Endothelial cell of umbilical vein (primary cell): ENCODE results near the gene TRIM71. TPM values are rescaled to one million over a fixed set of nuclear protein-coding genes. Genes with fewer than 3 reads are reported as not detected.

Source experiments
- BruUV-seq: library from RNA; stranded (reverse); fragments of 400-500 nt; replicated peaks from 2 replicates; lab custom pipeline; 2021; lab: Mats Ljungman, UMichigan
- CTCF ChIA-PET: fragments of 300-600, 350-600 bp; sonication (Branson Sonifier 250); formaldehyde crosslinking; loops from one replicate; lab custom pipeline; 2021; ENCODE audit warnings: antibody characterized with exemption, inconsistent platforms; lab: Charles Lee
- POLR2A ChIA-PET: fragments of 300-600, 350-600 bp; sonication (Branson Sonifier 250); formaldehyde crosslinking; loops from one replicate; lab custom pipeline; 2021; ENCODE audit warnings: antibody characterized with exemption, inconsistent platforms; lab: Charles Lee
- DNase-seq: peaks from one replicate; pipeline ENCODE4 v3.0.0-alpha.2; 2011; ENCODE audit warnings: low read depth, low spot score
- FAIRE-seq: peaks from 2 replicates; lab custom pipeline; 2011; peaks lifted over from hg19 to GRCh38; lab: Jason Lieb, UNC
- H2AFZ ChIP-seq: 2 replicates; pipeline ENCODE4 v1.6.0; 2012; ENCODE audit warnings: low read depth, low read length, control low read depth, inconsistent platforms
- H3K27ac ChIP-seq: 2 replicates; pipeline ENCODE4 v1.5.1; 2011; ENCODE audit warnings: low read depth, mild to moderate bottlenecking, control low read depth, low read length, moderate library complexity; ENCODE audit not compliant: insufficient read depth
- H3K27me3 ChIP-seq, 2 experiments: 2 replicates each; pipeline versions ENCODE4 v1.6.0 to v1.6.1; 2011; ENCODE audit warnings: low read length in 2 of 2, mixed read lengths in 1 of 2; ENCODE audit not compliant: control insufficient read depth in 2 of 2, insufficient read depth in 2 of 2
- H3K36me3 ChIP-seq, 2 experiments: 2 replicates in 1 of 2; 3 replicates in 1 of 2; pipeline ENCODE4 v1.5.1; 2011; ENCODE audit warnings: low read length in 2 of 2, mild to moderate bottlenecking in 1 of 2, moderate library complexity in 1 of 2; ENCODE audit not compliant: control insufficient read depth in 2 of 2, insufficient read depth in 2 of 2; ENCODE audit errors: extremely low read depth in 1 of 2
- H3K4me1 ChIP-seq: 3 replicates; pipeline ENCODE4 v1.5.1; 2011; ENCODE audit warnings: mild to moderate bottlenecking, low read length; ENCODE audit not compliant: control insufficient read depth, insufficient read depth; ENCODE audit errors: extremely low read depth
- H3K4me2 ChIP-seq: 2 replicates; pipeline ENCODE4 v1.6.1; 2011; ENCODE audit warnings: low read length, control low read depth, mixed read lengths; ENCODE audit not compliant: insufficient read depth
- H3K4me3 ChIP-seq, 3 experiments: fragments of 200-600 bp in 1 of 3; sonication (generic), shearing (Covaris generic) in 1 of 3; replicated peaks in 1 of 3; 2 replicates each; pipeline ENCODE4 v1.5.1; 2011 to 2016; ENCODE audit warnings: control low read depth in 3 of 3, low read length in 3 of 3, mild to moderate bottlenecking in 2 of 3, inconsistent platforms in 1 of 3, low read depth in 1 of 3, moderate library complexity in 1 of 3; ENCODE audit not compliant: insufficient read depth in 1 of 3
- H3K79me2 ChIP-seq: 2 replicates; pipeline ENCODE4 v1.6.0; 2012; ENCODE audit warnings: low read length, inconsistent platforms; ENCODE audit not compliant: control insufficient read depth, insufficient read depth
- H3K9ac ChIP-seq: replicated peaks from 2 replicates; pipeline ENCODE3; 2011; ENCODE audit warnings: low read length, control low read depth; ENCODE audit not compliant: insufficient read depth; ENCODE audit errors: extremely low read depth
- H3K9me1 ChIP-seq: replicated peaks from 3 replicates; pipeline ENCODE4 v1.6.0; 2011; ENCODE audit warnings: mild to moderate bottlenecking, low read length; ENCODE audit not compliant: control insufficient read depth, insufficient read depth; ENCODE audit errors: extremely low read depth
- H3K9me3 ChIP-seq: replicated peaks from 2 replicates; pipeline ENCODE4 v1.5.1; 2012; ENCODE audit warnings: low read length, inconsistent platforms; ENCODE audit not compliant: control insufficient read depth, insufficient read depth
- H4K20me1 ChIP-seq: replicated peaks from 2 replicates; pipeline ENCODE3; 2011; ENCODE audit warnings: mild to moderate bottlenecking, low read length; ENCODE audit not compliant: control insufficient read depth, insufficient read depth; ENCODE audit errors: extremely low read depth
- EZH2 ChIP-seq: IDR thresholded peaks from 2 replicates; pipeline ENCODE4 v1.6.1; 2012; ENCODE audit warnings: borderline replicate concordance, low read depth, mild to moderate bottlenecking, moderate library complexity, low read length, inconsistent platforms; ENCODE audit not compliant: severe bottlenecking
- FOS ChIP-seq: IDR thresholded peaks from 2 replicates; pipeline ENCODE4 v1.6.1; 2011; ENCODE audit warnings: mild to moderate bottlenecking, low read length, moderate library complexity, borderline replicate concordance; ENCODE audit not compliant: insufficient read depth
- GATA2 ChIP-seq: IDR thresholded peaks from 2 replicates; pipeline ENCODE4 v1.7.0; 2011; ENCODE audit warnings: low read depth, mild to moderate bottlenecking, moderate library complexity, mixed read lengths, low read length; ENCODE audit not compliant: insufficient read length, insufficient read depth
- JUN ChIP-seq: IDR thresholded peaks from 2 replicates; pipeline ENCODE4 v1.6.1; 2011; ENCODE audit warnings: borderline replicate concordance, low read depth; ENCODE audit not compliant: insufficient read length, insufficient read depth
- MYC ChIP-seq: IDR thresholded peaks from one replicate; pipeline ENCODE4 v1.6.1; 2011; ENCODE audit warnings: mild to moderate bottlenecking, low read depth, low read length
- POLR2A ChIP-seq: IDR thresholded peaks from 2 replicates; pipeline ENCODE4 v1.6.1; 2012; ENCODE audit warnings: low read depth, mild to moderate bottlenecking, control low read depth, low read length
- POLR2AphosphoS5 ChIP-seq: IDR thresholded peaks from 2 replicates; pipeline ENCODE4 v1.6.1; 2012; ENCODE audit warnings: low read depth, mild to moderate bottlenecking, control low read depth, low read length, moderate library complexity; ENCODE audit not compliant: insufficient read depth
- dilution Hi-C: fragments of 300-500 bp; cut with MboI; formaldehyde crosslinking; loops from one replicate; pipeline ENCODE4 v1.15.0; 2019; ENCODE audit warnings: low sequenced_read_pairs; ENCODE audit not compliant: extremely low pct_ligation_motif_present
- intact Hi-C: fragments of 100-400 bp; cut with micrococcal nuclease; formaldehyde crosslinking; loops from one replicate; pipeline ENCODE4 v1.10.0; 2022
- polyA plus RNA-seq, 4 experiments: library from polyadenylated mRNA; depleted of rRNA in 3 of 4; stranded (reverse) in 3 of 4; unstranded in 1 of 4; fragments of >200 nt; gene quantifications; 2 replicates each; pipeline versions ENCODE4 v1.2.1 to v1.2.3, GENCODE V29; 2011 to 2012; ENCODE audit warnings: missing spikeins in 1 of 4
- total RNA-seq: library from RNA; stranded (reverse); gene quantifications from 2 replicates; pipeline ENCODE4 v1.2.3, GENCODE V29; 2021
- TF ChIP-seq, protein P1 (sequence below): IDR thresholded peaks from 2 replicates; pipeline ENCODE4 v1.6.1; 2011; ENCODE audit not compliant: insufficient read depth, insufficient read length
- TF ChIP-seq, protein P2 (sequence below), 2 donors: IDR thresholded peaks; 1 replicate in 1 of 2; 2 replicates in 1 of 2; pipeline ENCODE4 v1.5.1; 2011; ENCODE audit warnings: low read length in 2 of 2, mild to moderate bottlenecking in 2 of 2, moderate library complexity in 2 of 2, control low read depth in 1 of 2, inconsistent platforms in 1 of 2, low read depth in 1 of 2; ENCODE audit not compliant: insufficient read depth in 1 of 2; ENCODE audit errors: extremely low read depth in 1 of 2

TRIM71 gene
- total and polyA plus RNA-seq, 2 donors (not counting 3 experiments of a cell fraction or from before 2014, with no cell fraction given), result not detected

DNA sequence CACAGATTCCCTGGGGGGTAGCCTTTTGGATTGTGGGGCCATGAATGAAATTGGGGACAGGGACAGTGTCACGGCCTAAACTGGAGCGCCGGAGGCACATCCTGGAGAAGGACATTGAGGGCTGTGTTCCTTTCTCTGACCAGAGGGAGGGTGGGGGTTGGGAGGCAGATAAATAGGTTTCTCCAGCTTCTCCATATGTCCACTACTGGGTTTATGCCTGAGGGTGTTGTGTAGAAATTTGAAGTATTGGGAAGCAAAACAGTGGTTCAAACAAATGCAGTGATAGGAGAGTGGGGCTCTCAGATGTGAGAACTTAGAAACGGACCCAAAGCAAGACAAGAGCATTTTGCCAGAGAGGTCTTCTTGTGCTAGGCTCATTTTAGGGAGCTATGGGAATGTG lies 34.3 kb downstream of the TRIM71 start:
- TF ChIP-seq FOS, result no peak
- TF ChIP-seq MYC, result no peak
- no peak for TF ChIP-seq EZH2
- no peak for TF ChIP-seq GATA2
- no peak for TF ChIP-seq POLR2A
- no peak for TF ChIP-seq JUN
- TF ChIP-seq, protein P1, sequence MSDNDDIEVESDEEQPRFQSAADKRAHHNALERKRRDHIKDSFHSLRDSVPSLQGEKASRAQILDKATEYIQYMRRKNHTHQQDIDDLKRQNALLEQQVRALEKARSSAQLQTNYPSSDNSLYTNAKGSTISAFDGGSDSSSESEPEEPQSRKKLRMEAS, result no peak
- H3K36me3 ChIP-seq, result no peaks in the 10 kb centered on the region
- no peaks in the 10 kb centered on the region for H3K9me1 ChIP-seq
- no peak overlapping the region for H3K4me2 ChIP-seq
- POLR2A ChIA-PET, result no interaction called here
- no peaks in the 10 kb centered on the region for H3K9me3 ChIP-seq
- H3K4me3 ChIP-seq, result no peak overlapping the region
- peaks cover 3 to 13% of the 10 kb centered on the region in 2 experiments for H3K27me3 ChIP-seq
- BruUV-seq, result no TSS peak
- H3K79me2 ChIP-seq, result no peaks in the 10 kb centered on the region
- H2AFZ ChIP-seq, result no peak overlapping the region
- no peak for FAIRE-seq
- H4K20me1 ChIP-seq, result no peaks in the 10 kb centered on the region
- H3K4me1 ChIP-seq, result no peaks in the 10 kb centered on the region
- dilution Hi-C loops, result no loop called here
- intact Hi-C loops, result no loop called here
- DNase-seq, result no peak
- no peak overlapping the region for H3K9ac ChIP-seq
- CTCF ChIA-PET, result no interaction called here
- no peak overlapping the region for H3K27ac ChIP-seq

DNA sequence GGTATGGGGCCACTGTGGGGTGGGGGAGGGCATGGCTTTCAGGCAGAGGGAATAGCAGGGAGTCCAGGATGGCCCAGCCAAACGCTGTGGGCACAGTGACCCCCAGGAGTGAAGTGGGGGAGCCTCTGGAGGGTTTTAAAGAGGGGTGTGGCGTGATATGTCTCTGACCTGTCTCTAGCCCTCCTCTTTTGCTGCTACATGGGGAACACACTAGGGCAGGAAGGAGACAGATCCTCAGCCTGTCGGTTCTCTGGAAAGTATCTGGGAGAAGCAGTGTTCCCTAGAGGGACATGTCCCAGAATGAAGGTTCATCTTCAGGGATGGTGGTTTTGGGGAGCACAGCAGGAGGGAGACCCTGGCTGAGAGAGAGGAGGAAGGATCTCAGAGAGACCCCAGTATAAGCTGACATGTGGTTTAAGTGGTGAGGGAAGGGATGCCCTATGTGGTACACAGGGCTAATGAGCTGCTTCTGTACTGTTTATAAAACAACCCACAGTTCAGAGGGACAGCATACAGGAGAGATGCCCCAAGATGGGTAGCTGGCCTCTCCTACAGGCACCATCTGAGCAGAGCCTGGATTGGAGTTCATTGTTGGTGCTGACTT lies 37.7 kb downstream of the TRIM71 start:
- H3K9ac ChIP-seq, result no peak overlapping the region
- H3K4me1 ChIP-seq, result no peaks in the 10 kb centered on the region
- TF ChIP-seq EZH2 (no peak), POLR2A (no peak), POLR2AphosphoS5 (no peak), JUN (no peak), FOS (no peak), MYC (no peak), GATA2 (no peak)
- TF ChIP-seq, protein P1, result no peak
- TF ChIP-seq, protein P2, sequence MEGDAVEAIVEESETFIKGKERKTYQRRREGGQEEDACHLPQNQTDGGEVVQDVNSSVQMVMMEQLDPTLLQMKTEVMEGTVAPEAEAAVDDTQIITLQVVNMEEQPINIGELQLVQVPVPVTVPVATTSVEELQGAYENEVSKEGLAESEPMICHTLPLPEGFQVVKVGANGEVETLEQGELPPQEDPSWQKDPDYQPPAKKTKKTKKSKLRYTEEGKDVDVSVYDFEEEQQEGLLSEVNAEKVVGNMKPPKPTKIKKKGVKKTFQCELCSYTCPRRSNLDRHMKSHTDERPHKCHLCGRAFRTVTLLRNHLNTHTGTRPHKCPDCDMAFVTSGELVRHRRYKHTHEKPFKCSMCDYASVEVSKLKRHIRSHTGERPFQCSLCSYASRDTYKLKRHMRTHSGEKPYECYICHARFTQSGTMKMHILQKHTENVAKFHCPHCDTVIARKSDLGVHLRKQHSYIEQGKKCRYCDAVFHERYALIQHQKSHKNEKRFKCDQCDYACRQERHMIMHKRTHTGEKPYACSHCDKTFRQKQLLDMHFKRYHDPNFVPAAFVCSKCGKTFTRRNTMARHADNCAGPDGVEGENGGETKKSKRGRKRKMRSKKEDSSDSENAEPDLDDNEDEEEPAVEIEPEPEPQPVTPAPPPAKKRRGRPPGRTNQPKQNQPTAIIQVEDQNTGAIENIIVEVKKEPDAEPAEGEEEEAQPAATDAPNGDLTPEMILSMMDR (IDR thresholded peaks at IDR 0.05; ENCODE audit: extremely low read depth in 1 of 2, insufficient read depth in 1 of 2, low read depth in 1 of 2, low read length in 2 of 2), result no peak
- DNase-seq (no peak), FAIRE-seq (no peak)
- dilution Hi-C loops, result no loop called here
- H3K79me2 ChIP-seq, result no peaks in the 10 kb centered on the region
- no peak overlapping the region for H2AFZ ChIP-seq
- no peaks in the 10 kb centered on the region for H3K9me3 ChIP-seq
- no peak overlapping the region for H3K27ac ChIP-seq
- H3K36me3 ChIP-seq, result no peaks in the 10 kb centered on the region
- intact Hi-C loops, result no loop called here
- no peak overlapping the region for H3K4me2 ChIP-seq
- POLR2A ChIA-PET, result no interaction called here
- CTCF ChIA-PET, result no interaction called here
- no peaks in the 10 kb centered on the region for H3K9me1 ChIP-seq
- H4K20me1 ChIP-seq, result no peaks in the 10 kb centered on the region
- H3K4me3 ChIP-seq, result no peak overlapping the region
- peaks cover 0 to 7% of the 10 kb centered on the region in 2 experiments for H3K27me3 ChIP-seq
- no TSS peak for BruUV-seq
